Effector CD4-positive, alpha-beta T cell (primary cell): ENCODE data around the gene DNAJA4.

ENCODE experiments used
- DNase-seq: peaks from one replicate; pipeline ENCODE4 v3.0.0-alpha.2; 2020

Gene DNAJA4

GRCh38 chr15:78282324-78282723, 18.0 kb downstream of the DNAJA4 start:
- DNase-seq = no peak

GRCh38 chr15:78284758-78285157, 20.4 kb downstream of the DNAJA4 start:
- DNase-seq = no peak

GRCh38 chr15:78290222-78290621, 25.9 kb downstream of the DNAJA4 start:
- no peak for DNase-seq

- DNase-seq = no peak
Observed at GRCh38 chr15:78291052-78291451, 26.7 kb downstream of the DNAJA4 start.

- DNase-seq = no peak
Observed at GRCh38 chr15:78291698-78292097, 27.3 kb downstream of the DNAJA4 start.

- DNase-seq = no peak
Observed at GRCh38 chr15:78292219-78292618, 27.9 kb downstream of the DNAJA4 start.

- DNase-seq = peak; percentile 86
Observed at GRCh38 chr15:78299101-78299930, 35.0 kb downstream of the DNAJA4 start, which contains the start of gene SKIC8. Gene SKIC8, minus strand, starts transcription at chr15:78299609. Its CDS starts 3,923 bp downstream, at chr15:78295686.

- DNase-seq = no peak
Observed at GRCh38 chr15:78301326-78301725, 37.0 kb downstream of the DNAJA4 start.

GRCh38 chr15:78301828-78302227, 37.5 kb downstream of the DNAJA4 start:
- no peak for DNase-seq

GRCh38 chr15:78302579-78303312, 38.4 kb downstream of the DNAJA4 start:
- no peak for DNase-seq

- no peak for DNase-seq
Observed at GRCh38 chr15:78304216-78305066, 40.1 kb downstream of the DNAJA4 start.

GRCh38 chr15:78306176-78306774, 41.9 kb downstream of the DNAJA4 start:
- DNase-seq = no peak

- no peak for DNase-seq
Observed at GRCh38 chr15:78307976-78308375, 43.6 kb downstream of the DNAJA4 start.

GRCh38 chr15:78308422-78309032, 44.2 kb downstream of the DNAJA4 start:
- DNase-seq = no peak

- no peak for DNase-seq
Observed at GRCh38 chr15:78311292-78311691, 46.9 kb downstream of the DNAJA4 start.

GRCh38 chr15:78312536-78312935, 48.2 kb downstream of the DNAJA4 start:
- no peak for DNase-seq

- DNase-seq = no peak
Observed at GRCh38 chr15:78312957-78313356, 48.6 kb downstream of the DNAJA4 start.

GRCh38 chr15:78313383-78313782, 49.0 kb downstream of the DNAJA4 start:
- no peak for DNase-seq

- DNase-seq = no peak
Observed at GRCh38 chr15:78314181-78314581, 49.8 kb downstream of the DNAJA4 start.

GRCh38 chr15:78315686-78316282, 51.4 kb downstream of the DNAJA4 start:
- no peak for DNase-seq

GRCh38 chr15:78316283-78317083, 52.1 kb downstream of the DNAJA4 start:
- DNase-seq = no peak
